Stomach (tissue), 9 donors: ENCODE results near the gene B4GALNT3. TPM values are rescaled to one million over a fixed set of nuclear protein-coding genes. Genes with fewer than 3 reads are reported as not detected.

Experiments
- DNase-seq, 2 donors: peaks; one replicate each; pipeline versions ENCODE4 v3.0.0 to v3.0.0-alpha.2; 2013 to 2019
- H3K27ac ChIP-seq, 5 donors: fragments of 200-600 bp in 4 of 5; sonication (generic) in 4 of 5; one replicate each; pipeline ENCODE4 v1.5.1; 2013 to 2019; ENCODE audit warnings: mild to moderate bottlenecking in 1 of 5, moderate library complexity in 1 of 5
- H3K27me3 ChIP-seq, 3 donors: fragments of 200-600 bp; sonication (generic); one replicate each; pipeline ENCODE4 v1.5.1; 2017 to 2019; ENCODE audit warnings: mixed run types in 1 of 3
- H3K36me3 ChIP-seq, 4 donors: fragments of 200-600 bp; sonication (generic); 1 replicate in 3 of 4; 2 replicates in 1 of 4; pipeline ENCODE4 v1.5.1; 2016 to 2019
- H3K4me1 ChIP-seq, 4 donors: fragments of 200-600 bp; sonication (generic); one replicate each; pipeline ENCODE4 v1.5.1; 2016 to 2019
- H3K4me3 ChIP-seq, 4 donors: fragments of 200-600 bp; sonication (generic) in 3 of 4; one replicate each; pipeline ENCODE4 v1.5.1; 2016 to 2019; ENCODE audit warnings: mild to moderate bottlenecking in 1 of 4
- H3K9me3 ChIP-seq, 4 donors: fragments of 200-600 bp; sonication (generic); one replicate each; pipeline ENCODE4 v1.5.1; 2016 to 2019
- EP300 ChIP-seq: sonication (generic); formaldehyde crosslinking; IDR thresholded peaks from one replicate; pipeline ENCODE4 v1.6.1; 2017; ENCODE audit warnings: antibody characterized with exemption
- POLR2A ChIP-seq, 4 donors: fragments of 450-650 bp; IDR thresholded peaks; one replicate each; pipeline ENCODE4 v1.6.1; 2016; ENCODE audit warnings: antibody characterized with exemption in 4 of 4, control low read depth in 2 of 4, mild to moderate bottlenecking in 1 of 4, moderate library complexity in 1 of 4
- POLR2AphosphoS5 ChIP-seq, 3 donors: sonication (generic); formaldehyde crosslinking; IDR thresholded peaks; one replicate each; pipeline ENCODE4 v1.6.1; 2016; ENCODE audit warnings: antibody characterized with exemption in 3 of 3
- WGBS, 5 donors: extraction: QIAGEN DNeasy Blood & Tissue Kit in 3 of 5; methylation state at CpG; one replicate each; pipeline versions ENCODE4 v1.1.5 to v1.1.7; 2013 to 2018; 5-methylcytosine and 5-hydroxymethylcytosine counted together
- intact Hi-C: fragments of 100-400 bp; cut with DNase I; formaldehyde crosslinking; loops from one replicate; pipeline ENCODE4 v1.15.1; 2023; ENCODE audit warnings: low total_unique reads
- polyA plus RNA-seq, 3 donors: library from polyadenylated mRNA; stranded (reverse); fragments of 200-250 nt; gene quantifications; one replicate each; pipeline ENCODE4 v1.2.3, GENCODE V29; 2013
- total RNA-seq, 5 donors: library from RNA; depleted of rRNA; stranded (reverse); fragments of >200 nt; gene quantifications; one replicate each; pipeline versions ENCODE4 v1.1.0 to v1.2.3, GENCODE V29; 2014 to 2016
- TF ChIP-seq, protein P1 (sequence below), 7 experiments: fragments of 450-650 bp in 4 of 7; fragments of 200-600 bp in 3 of 7; sonication (generic) in 3 of 7; IDR thresholded peaks; one replicate each; pipeline ENCODE4 v1.5.1; 2016 to 2019; ENCODE audit warnings: antibody characterized with exemption in 7 of 7, control low read depth in 2 of 7, mild to moderate bottlenecking in 1 of 7
- donor health status: healthy with polysubstance abuse.
- donor health status: Bipolar disorder and iron deficiency.
- donor health status: healthy.

B4GALNT3 gene
- total and polyA plus RNA-seq, 8 donors: 20.8 to 332 (median 71.0) TPM

- peaks cover 0 to 7% (median 0%) of the 10 kb centered on the region in 4 donors for H3K36me3 ChIP-seq
- H3K9me3 ChIP-seq: peaks cover 0 to 15% (median 6%) of the 10 kb centered on the region in 4 donors
- H3K27ac ChIP-seq: no peak overlapping the region
- TF ChIP-seq POLR2AphosphoS5 (IDR thresholded peaks at IDR 0.05): peak in 1 of 3 donors; percentile 12
- TF ChIP-seq, protein P1, sequence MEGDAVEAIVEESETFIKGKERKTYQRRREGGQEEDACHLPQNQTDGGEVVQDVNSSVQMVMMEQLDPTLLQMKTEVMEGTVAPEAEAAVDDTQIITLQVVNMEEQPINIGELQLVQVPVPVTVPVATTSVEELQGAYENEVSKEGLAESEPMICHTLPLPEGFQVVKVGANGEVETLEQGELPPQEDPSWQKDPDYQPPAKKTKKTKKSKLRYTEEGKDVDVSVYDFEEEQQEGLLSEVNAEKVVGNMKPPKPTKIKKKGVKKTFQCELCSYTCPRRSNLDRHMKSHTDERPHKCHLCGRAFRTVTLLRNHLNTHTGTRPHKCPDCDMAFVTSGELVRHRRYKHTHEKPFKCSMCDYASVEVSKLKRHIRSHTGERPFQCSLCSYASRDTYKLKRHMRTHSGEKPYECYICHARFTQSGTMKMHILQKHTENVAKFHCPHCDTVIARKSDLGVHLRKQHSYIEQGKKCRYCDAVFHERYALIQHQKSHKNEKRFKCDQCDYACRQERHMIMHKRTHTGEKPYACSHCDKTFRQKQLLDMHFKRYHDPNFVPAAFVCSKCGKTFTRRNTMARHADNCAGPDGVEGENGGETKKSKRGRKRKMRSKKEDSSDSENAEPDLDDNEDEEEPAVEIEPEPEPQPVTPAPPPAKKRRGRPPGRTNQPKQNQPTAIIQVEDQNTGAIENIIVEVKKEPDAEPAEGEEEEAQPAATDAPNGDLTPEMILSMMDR (IDR thresholded peaks at IDR 0.05): no peak
- TF ChIP-seq POLR2A (IDR thresholded peaks at IDR 0.05): no peak
- TF ChIP-seq EP300: no peak
- intact Hi-C loops: no loop called here
- peaks cover 0 to 4% (median 2%) of the 10 kb centered on the region in 4 donors for H3K4me1 ChIP-seq
- DNase-seq: no peak
- no peaks in the 10 kb centered on the region for H3K27me3 ChIP-seq
- WGBS, 5 donors: 80 to 89% (median 85%) methylated on average over 9 of the region's 9 CpGs
- no peak overlapping the region for H3K4me3 ChIP-seq
Observed at GRCh38 chr12:532908-533565, 73.3 kb downstream of the B4GALNT3 start.

DNA sequence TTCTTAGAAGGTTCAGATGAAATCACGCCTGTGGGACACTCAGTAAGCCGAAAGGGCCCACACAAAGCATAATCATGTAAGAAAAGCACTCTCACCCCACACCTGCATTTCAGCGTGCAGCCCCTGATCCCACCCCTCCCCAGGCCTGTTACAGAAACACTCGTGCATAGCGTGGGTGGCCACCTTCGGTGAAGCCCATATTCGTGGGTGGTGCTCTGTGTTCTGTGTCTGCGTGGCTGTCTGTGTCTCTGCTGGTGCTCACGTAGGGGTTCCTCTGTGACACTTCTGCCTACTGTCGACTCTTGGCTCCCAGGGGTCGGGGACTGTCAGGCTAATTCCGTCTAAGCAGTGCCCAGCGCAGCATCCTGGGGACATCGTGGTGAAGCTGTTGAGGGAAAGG, 74.0 kb downstream of the B4GALNT3 start:
- H3K4me3 ChIP-seq: no peak overlapping the region
- H3K27me3 ChIP-seq: no peaks in the 10 kb centered on the region
- WGBS, 5 donors: 92 to 95% (median 95%) methylated on average over 12 to 14 of the region's 14 CpGs
- TF ChIP-seq, protein P1 (IDR thresholded peaks at IDR 0.05): no peak
- no peak for TF ChIP-seq POLR2A (IDR thresholded peaks at IDR 0.05)
- no peak for TF ChIP-seq EP300
- TF ChIP-seq POLR2AphosphoS5 (IDR thresholded peaks at IDR 0.05): no peak
- H3K36me3 ChIP-seq: peaks cover 0 to 7% (median 0%) of the 10 kb centered on the region in 4 donors
- no peak for DNase-seq
- H3K27ac ChIP-seq: no peak overlapping the region
- peaks cover 0 to 15% (median 6%) of the 10 kb centered on the region in 4 donors for H3K9me3 ChIP-seq
- H3K4me1 ChIP-seq: peaks cover 6 to 11% (median 8%) of the 10 kb centered on the region in 4 donors
- intact Hi-C loops: no loop called here

DNA sequence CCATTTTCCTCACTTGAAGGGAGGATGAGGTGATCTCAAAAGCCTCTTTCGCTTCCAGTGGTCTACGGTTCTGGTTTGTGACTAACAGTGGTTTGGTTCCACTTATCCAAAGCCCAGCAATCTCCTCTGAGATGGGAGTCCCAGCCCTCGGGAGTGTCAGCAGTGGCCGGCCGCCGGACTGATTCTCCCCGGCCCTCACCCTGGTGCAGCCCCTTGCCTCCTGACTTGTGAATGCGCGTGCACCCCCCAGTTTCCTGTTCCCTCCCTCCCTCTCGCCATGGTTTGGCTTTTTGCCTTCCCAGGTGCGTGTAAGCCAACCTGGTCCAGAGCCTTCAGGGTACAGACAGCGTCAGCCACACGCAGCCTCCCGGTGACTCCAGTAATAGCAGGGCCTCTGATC, 74.5 kb downstream of the B4GALNT3 start:
- Histone ChIP-seq H3K9me3 (peaks cover 0 to 11% (median 6%) of the 10 kb centered on the region in 4 donors), H3K36me3 (peaks cover 0 to 7% (median 0%) of the 10 kb centered on the region in 4 donors), H3K27me3 (no peaks in the 10 kb centered on the region), H3K4me1 (peaks cover 11 to 16% (median 13%) of the 10 kb centered on the region in 4 donors), H3K27ac (no peak overlapping the region), H3K4me3 (no peak overlapping the region)
- intact Hi-C loops: no loop called here
- WGBS, 5 donors: 86 to 93% (median 90%) methylated on average over 14 of the region's 14 CpGs
- DNase-seq: no peak
- TF ChIP-seq EP300 (no peak), POLR2A (IDR thresholded peaks at IDR 0.05) (no peak), POLR2AphosphoS5 (IDR thresholded peaks at IDR 0.05) (no peak)
- TF ChIP-seq, protein P1 (IDR thresholded peaks at IDR 0.05): no peak

GRCh38 chr12:535396-535795, 75.7 kb downstream of the B4GALNT3 start:
- Histone ChIP-seq H3K4me1 (peaks cover 15 to 28% (median 24%) of the 10 kb centered on the region in 4 donors), H3K9me3 (peaks cover 0 to 11% (median 4%) of the 10 kb centered on the region in 4 donors), H3K36me3 (peaks cover 0 to 7% (median 0%) of the 10 kb centered on the region in 4 donors), H3K27ac (peak overlapping the region in 1 of 5 donors; percentile 15), H3K4me3 (no peak overlapping the region), H3K27me3 (no peaks in the 10 kb centered on the region)
- TF ChIP-seq, protein P1 (IDR thresholded peaks at IDR 0.05): no peak
- TF ChIP-seq POLR2A (IDR thresholded peaks at IDR 0.05): no peak
- TF ChIP-seq EP300: no peak
- no peak for TF ChIP-seq POLR2AphosphoS5 (IDR thresholded peaks at IDR 0.05)
- intact Hi-C loops: no loop called here
- WGBS, 5 donors: 83 to 96% (median 91%) methylated on average over 7 of the region's 7 CpGs
- DNase-seq: no peak
